IMR-90 (cell line): Measurements from ENCODE around the gene GAL3ST3. TPM values are rescaled to one million over a fixed set of nuclear protein-coding genes. Genes with fewer than 3 reads are reported as not detected.

Experiments used
- ATAC-seq: fragments of 200-7000 bp; cut with Tn5 transposase; 2 replicates; pipeline ENCODE4 v1.9.1; 2020; ENCODE audit warnings: low read depth, mild to moderate bottlenecking, moderate library complexity
- BruUV-seq: library from RNA; stranded (reverse); fragments of 400-500 nt; replicated peaks from 2 replicates; lab custom pipeline; 2021; lab: Mats Ljungman, UMichigan
- CTCF ChIA-PET: fragments of 300-600 bp; formaldehyde crosslinking; extraction: SDS; loops from one replicate; lab custom pipeline; 2021; ENCODE audit warnings: antibody characterized with exemption; lab: Yijun Ruan, JAX
- POLR2A ChIA-PET: fragments of 300-600 bp; sonication (Branson Sonifier 250); formaldehyde crosslinking; loops from one replicate; lab custom pipeline; 2022; ENCODE audit warnings: antibody characterized with exemption; ENCODE audit not compliant: unreplicated experiment; lab: Charles Lee
- DNase-seq: peaks from one replicate; pipeline ENCODE4 v3.0.0; 2013
- H2AFZ ChIP-seq: replicated peaks from 2 replicates; pipeline ENCODE3; 2013; ENCODE audit warnings: low read length, mild to moderate bottlenecking; ENCODE audit not compliant: poor library complexity
- H2AK5ac ChIP-seq: 2 replicates; pipeline ENCODE4 v1.6.1; 2013; ENCODE audit warnings: low read depth, low read length, inconsistent platforms
- H2AK9ac ChIP-seq: replicated peaks from 2 replicates; pipeline ENCODE3; 2013; ENCODE audit warnings: mild to moderate bottlenecking, low read depth, low read length, moderate library complexity; ENCODE audit not compliant: poor library complexity
- H2BK120ac ChIP-seq: 2 replicates; pipeline ENCODE4 v1.6.1; 2013; ENCODE audit warnings: low read depth, low read length, inconsistent platforms
- H2BK15ac ChIP-seq: 3 replicates; pipeline ENCODE4 v1.6.1; 2013; ENCODE audit warnings: low read depth, low read length, inconsistent platforms
- H2BK20ac ChIP-seq: 2 replicates; pipeline ENCODE4 v1.6.1; 2013; ENCODE audit warnings: low read depth, mild to moderate bottlenecking, inconsistent platforms, low read length, moderate library complexity
- H2BK5ac ChIP-seq: 2 replicates; pipeline ENCODE4 v1.6.1; 2013; ENCODE audit warnings: mild to moderate bottlenecking, low read depth, low read length, inconsistent platforms; ENCODE audit not compliant: poor library complexity, severe bottlenecking
- H3K14ac ChIP-seq: replicated peaks from 2 replicates; pipeline ENCODE4 v1.6.1; 2013; ENCODE audit warnings: low read depth, low read length, inconsistent platforms
- H3K18ac ChIP-seq: 2 replicates; pipeline ENCODE4 v1.6.1; 2013; ENCODE audit warnings: low read depth, low read length, control low read depth
- H3K23ac ChIP-seq: 2 replicates; pipeline ENCODE4 v1.6.1; 2013; ENCODE audit warnings: low read depth, low read length, inconsistent platforms
- H3K27ac ChIP-seq: 2 replicates; pipeline ENCODE4 v1.5.1; 2013; ENCODE audit warnings: mild to moderate bottlenecking, control low read depth, low read length; ENCODE audit not compliant: insufficient read depth
- H3K27me3 ChIP-seq: 2 replicates; pipeline ENCODE4 v1.6.1; 2013; ENCODE audit warnings: low read length; ENCODE audit not compliant: control insufficient read depth, insufficient read depth
- H3K36me3 ChIP-seq: 2 replicates; pipeline ENCODE4 v1.6.1; 2013; ENCODE audit warnings: low read length, mixed read lengths; ENCODE audit not compliant: control insufficient read depth, insufficient read depth
- H3K4ac ChIP-seq: 2 replicates; pipeline ENCODE4 v1.6.1; 2013; ENCODE audit warnings: low read depth, low read length, inconsistent platforms
- H3K4me1 ChIP-seq: 2 replicates; pipeline ENCODE4 v1.6.1; 2013; ENCODE audit warnings: low read length, mixed read lengths; ENCODE audit not compliant: control insufficient read depth, insufficient read depth
- H3K4me2 ChIP-seq: 2 replicates; pipeline ENCODE4 v1.6.1; 2013; ENCODE audit warnings: low read depth, mild to moderate bottlenecking, control low read depth, low read length, moderate library complexity
- H3K4me3 ChIP-seq: 2 replicates; pipeline ENCODE4 v1.5.1; 2013; ENCODE audit warnings: low read depth, mild to moderate bottlenecking, control low read depth, low read length, moderate library complexity; ENCODE audit not compliant: insufficient read depth
- H3K56ac ChIP-seq: 2 replicates; pipeline ENCODE4 v1.6.1; 2013; ENCODE audit warnings: low read length, inconsistent platforms; ENCODE audit not compliant: insufficient read depth; ENCODE audit errors: extremely low read depth
- H3K79me1 ChIP-seq, 2 experiments: 2 replicates each; pipeline ENCODE4 v1.6.1; 2013; ENCODE audit warnings: low read length in 2 of 2, inconsistent platforms in 1 of 2, low read depth in 1 of 2
- H3K9ac ChIP-seq: 2 replicates; pipeline ENCODE4 v1.6.1; 2013; ENCODE audit warnings: low read depth, low read length, control low read depth
- H3K9me1 ChIP-seq: 2 replicates; pipeline ENCODE4 v1.6.1; 2013; ENCODE audit warnings: low read length, inconsistent platforms; ENCODE audit not compliant: insufficient read depth
- H3K9me3 ChIP-seq: 2 replicates; pipeline ENCODE4 v1.6.1; 2013; ENCODE audit warnings: low read length; ENCODE audit not compliant: control insufficient read depth, insufficient read depth
- H4K20me1 ChIP-seq: 2 replicates; pipeline ENCODE4 v1.6.1; 2013; ENCODE audit warnings: low read length, inconsistent platforms; ENCODE audit not compliant: insufficient read depth
- H4K5ac ChIP-seq: 2 replicates; pipeline ENCODE4 v1.6.1; 2013; ENCODE audit warnings: mild to moderate bottlenecking, low read depth, low read length, control low read depth
- H4K8ac ChIP-seq, 2 experiments: 2 replicates each; pipeline ENCODE4 v1.6.1; 2013; ENCODE audit warnings: low read depth in 2 of 2, low read length in 2 of 2, control low read depth in 1 of 2, inconsistent platforms in 1 of 2
- H4K91ac ChIP-seq: 2 replicates; pipeline ENCODE4 v1.6.1; 2013; ENCODE audit warnings: low read depth, low read length, inconsistent platforms; ENCODE audit not compliant: insufficient read depth
- CEBPB ChIP-seq: IDR thresholded peaks from 2 replicates; pipeline ENCODE4 v1.6.1; 2012; ENCODE audit warnings: low read depth, low read length, improper control_type of control experiment
- NFE2L2 ChIP-seq: fragments of 150-350 bp; IDR thresholded peaks from 2 replicates; pipeline ENCODE4 v1.6.1; 2016; ENCODE audit warnings: low read depth, mild to moderate bottlenecking, low read length
- POLR2A ChIP-seq: IDR thresholded peaks from 2 replicates; pipeline ENCODE4 v1.6.1; 2012; ENCODE audit warnings: mild to moderate bottlenecking, low read depth, low read length
- RFX5 ChIP-seq: IDR thresholded peaks from 2 replicates; pipeline ENCODE4 v1.8.0; 2012; ENCODE audit warnings: low read depth, mild to moderate bottlenecking, low read length, moderate library complexity
- USF2 ChIP-seq: fragments of 150-350 bp; IDR thresholded peaks from 2 replicates; pipeline ENCODE4 v1.6.1; 2017; ENCODE audit warnings: mild to moderate bottlenecking, antibody characterized with exemption, low read length, low read depth
- WGBS, 2 experiments: methylation state at CpG; one replicate each; pipeline versions ENCODE4 v1.1.5 to v1.1.7; 2013; ENCODE audit warnings: missing lambda C conversion rate in 2 of 2; ENCODE audit not compliant: insufficient read length in 1 of 2; ENCODE audit errors: extremely low coverage in 2 of 2; 5-methylcytosine and 5-hydroxymethylcytosine counted together
- dilution Hi-C: fragments of 300-500 bp; cut with HindIII; formaldehyde crosslinking; loops from one replicate; pipeline ENCODE4 v1.14.3; 2018; ENCODE audit warnings: low sequenced_read_pairs; ENCODE audit not compliant: unreplicated experiment
- in situ Hi-C: fragments of 300-500 bp; cut with MboI; formaldehyde crosslinking; loops from 3 replicates; pipeline ENCODE4 v1.14.3; 2019; ENCODE audit warnings: low sequenced_read_pairs, inconsistent platforms, mixed read lengths
- intact Hi-C: fragments of 100-400 bp; cut with micrococcal nuclease; formaldehyde crosslinking; loops from 2 replicates; pipeline ENCODE4 v1.10.0; 2022
- polyA plus RNA-seq, 3 experiments: library from polyadenylated mRNA; depleted of rRNA; stranded (reverse); fragments of >200 nt; gene quantifications; 2 replicates each; pipeline ENCODE4 v1.2.3, GENCODE V29; 2012; ENCODE audit warnings: low replicate concordance in 1 of 3
- total RNA-seq: library from RNA; depleted of rRNA; stranded (reverse); fragments of >200 nt; gene quantifications from 2 replicates; pipeline ENCODE4 v1.2.3, GENCODE V29; 2012

GAL3ST3 gene
- total and polyA plus RNA-seq, 2 of the 4 experiments (the other 2 are of a cell fraction), result 0.19 TPM; not detected in 1

GRCh38 chr11:66044757-66045156, 4.2 kb downstream of the GAL3ST3 start:
- Histone ChIP-seq H3K36me3 (no peaks in the 10 kb centered on the region), H3K4ac (no peak overlapping the region), H3K9me3 (no peaks in the 10 kb centered on the region; the same call in 1 of the 2 replicates), H3K4me2 (0 out of 2 replicates have a peak overlapping the region, but pooled peaks have one; percentile 30), H4K20me1 (no peaks in the 10 kb centered on the region), H3K56ac (no peak overlapping the region), H2BK5ac (no peak overlapping the region), H3K4me1 (no peaks in the 10 kb centered on the region), H2AK5ac (no peak overlapping the region), H2AK9ac (no peak overlapping the region), H3K9ac (no peak overlapping the region), H4K8ac (no peak overlapping the region), H3K18ac (no peak overlapping the region), H2AFZ (no peak overlapping the region), H3K9me1 (no peaks in the 10 kb centered on the region), H3K4me3 (no peak overlapping the region), H2BK20ac (no peak overlapping the region), H2BK15ac (no peak overlapping the region), H4K91ac (no peak overlapping the region), H3K27me3 (peaks cover 31% of the 10 kb centered on the region), H3K14ac (no peak overlapping the region), H3K23ac (no peak overlapping the region), H3K79me1 (no peaks in the 10 kb centered on the region), H3K27ac (no peak overlapping the region), H4K5ac (no peak overlapping the region), H2BK120ac (no peak overlapping the region)
- BruUV-seq, result no TSS peak
- no peak for TF ChIP-seq POLR2A
- TF ChIP-seq CEBPB, result no peak
- TF ChIP-seq RFX5, result no peak
- TF ChIP-seq NFE2L2, result no peak
- no peak for TF ChIP-seq USF2
- ATAC-seq, result no peak
- DNase-seq, result no peak
- intact Hi-C loops, result loop anchor here (2.0 kb wide), 1 partner anchor 42 kb away; the partner anchor contains the start of genes BANF1 and EIF1AD
- dilution Hi-C loops, result no loop called here
- CTCF ChIA-PET, result interaction anchor here (0.7 to 1.7 kb wide), 7 partner anchors 10 to 333 kb away, joined by 3 to 5 read pairs (median 4); partner anchors contain the start of genes BANF1 and EIF1AD
- POLR2A ChIA-PET, result no interaction called here
- in situ Hi-C loops, result no loop called here
- 70% methylated on average over 3 of the region's 6 CpGs; no CpG with 5 or more reads in 1 of the 2 experiments for WGBS, 2 experiments
